SK-MEL-5 (cell line): ENCODE results near the gene OBSCN. TPM values are rescaled to one million over a fixed set of nuclear protein-coding genes. Genes with fewer than 3 reads are reported as not detected.

Experiments
- DNase-seq: peaks from one replicate; pipeline ENCODE4 v3.0.0-alpha.2; 2016; ENCODE audit warnings: low read depth, low spot score
- in situ Hi-C: cut with HindIII; loops from 2 replicates; pipeline ENCODE4 v1.10.0; 2016; ENCODE audit warnings: low sequenced_read_pairs, high pct_unique_total_duplicates, low pct_unique_long_range_greater_than_20kb
- total RNA-seq: library from RNA; depleted of rRNA; stranded (reverse); fragments of >200 nt; shearing (Covaris generic); gene quantifications from 2 replicates; pipeline ENCODE4 v1.2.3, GENCODE V29; 2014

Gene OBSCN
- total RNA-seq, 1 experiment from 2014 or later = 0.98 TPM

DNA sequence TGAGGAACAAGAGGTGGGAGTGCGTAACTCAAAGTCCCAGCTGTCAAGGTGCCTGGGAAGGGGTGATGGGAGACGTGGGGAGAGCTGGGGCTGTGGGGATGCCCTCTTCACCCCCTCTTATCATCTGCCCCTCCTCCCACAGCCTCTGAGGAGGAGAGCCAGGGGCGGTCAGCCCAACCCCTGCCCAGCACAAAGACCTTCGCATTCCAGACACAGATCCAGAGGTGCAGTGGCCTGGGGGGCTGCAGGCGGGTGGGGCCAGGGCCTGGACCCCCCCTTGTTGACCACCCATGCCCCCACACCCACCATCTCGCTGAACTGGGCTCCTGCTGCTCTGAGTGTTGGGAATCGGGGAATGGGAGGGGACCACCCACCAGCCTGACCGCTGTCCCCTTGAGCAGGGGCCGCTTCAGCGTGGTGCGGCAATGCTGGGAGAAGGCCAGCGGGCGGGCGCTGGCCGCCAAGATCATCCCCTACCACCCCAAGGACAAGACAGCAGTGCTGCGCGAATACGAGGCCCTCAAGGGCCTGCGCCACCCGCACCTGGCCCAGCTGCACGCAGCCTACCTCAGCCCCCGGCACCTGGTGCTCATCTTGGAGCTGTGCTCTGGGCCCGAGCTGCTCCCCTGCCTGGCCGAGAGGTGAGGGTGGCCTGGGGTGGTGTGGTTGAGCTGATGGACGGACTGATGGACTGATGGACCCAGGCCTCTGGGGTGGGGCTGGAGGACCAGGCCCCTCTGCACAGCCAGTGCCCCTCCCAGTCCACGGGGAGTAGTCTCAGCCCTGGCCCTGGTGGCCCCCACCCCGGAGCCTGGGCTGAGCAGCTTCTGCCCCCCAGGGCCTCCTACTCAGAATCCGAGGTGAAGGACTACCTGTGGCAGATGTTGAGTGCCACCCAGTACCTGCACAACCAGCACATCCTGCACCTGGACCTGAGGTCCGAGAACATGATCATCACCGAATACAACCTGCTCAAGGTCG, 169.1 kb downstream of the OBSCN start:
- no peak for DNase-seq
- in situ Hi-C loops = no loop called here

DNA sequence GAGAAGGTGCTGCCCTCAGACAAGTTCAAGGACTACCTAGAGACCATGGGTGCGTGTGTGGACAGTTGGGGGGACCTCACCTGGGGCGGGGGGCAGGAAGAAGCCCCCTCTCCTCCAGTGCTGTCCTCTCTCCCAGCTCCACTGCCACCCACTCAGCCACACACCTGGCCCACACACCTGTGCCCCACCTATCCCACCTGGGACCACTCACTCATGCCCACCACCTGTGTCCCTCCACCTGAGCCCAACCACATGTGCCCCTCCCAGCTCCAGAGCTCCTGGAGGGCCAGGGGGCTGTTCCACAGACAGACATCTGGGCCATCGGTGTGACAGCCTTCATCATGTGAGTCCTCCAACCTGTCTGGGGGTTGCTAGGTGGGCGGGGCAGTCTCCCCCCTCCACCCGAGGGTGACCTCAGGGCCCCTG, 169.8 kb downstream of the OBSCN start:
- DNase-seq = no peak
- in situ Hi-C loops = no loop called here

DNA sequence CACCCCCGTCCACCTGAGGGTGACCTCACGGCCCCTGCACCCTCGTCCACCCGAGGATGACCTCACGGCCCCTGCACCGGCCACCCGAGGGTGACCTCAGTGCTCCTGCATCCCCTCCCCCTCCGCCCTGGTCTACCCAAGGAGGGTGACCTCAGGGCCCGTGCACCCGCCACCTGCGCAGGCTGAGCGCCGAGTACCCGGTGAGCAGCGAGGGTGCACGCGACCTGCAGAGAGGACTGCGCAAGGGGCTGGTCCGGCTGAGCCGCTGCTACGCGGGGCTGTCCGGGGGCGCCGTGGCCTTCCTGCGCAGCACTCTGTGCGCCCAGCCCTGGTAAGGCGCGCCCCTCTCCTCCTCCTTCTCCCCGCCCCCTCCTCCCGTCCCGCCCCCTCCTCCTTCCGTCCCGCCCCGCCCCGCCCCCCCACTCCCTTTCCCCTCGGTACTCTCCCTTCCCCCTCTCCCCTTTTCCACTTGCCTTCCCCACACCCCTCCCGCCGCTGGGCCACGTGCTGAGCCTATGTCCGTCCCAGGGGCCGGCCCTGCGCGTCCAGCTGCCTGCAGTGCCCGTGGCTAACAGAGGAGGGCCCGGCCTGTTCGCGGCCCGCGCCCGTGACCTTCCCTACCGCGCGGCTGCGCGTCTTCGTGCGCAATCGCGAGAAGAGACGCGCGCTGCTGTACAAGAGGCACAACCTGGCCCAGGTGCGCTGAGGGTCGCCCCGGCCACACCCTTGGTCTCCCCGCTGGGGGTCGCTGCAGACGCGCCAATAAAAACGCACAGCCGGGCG, 170.4 kb downstream of the OBSCN start:
- peak; percentile 74 for DNase-seq
- in situ Hi-C loops = no loop called here

DNA sequence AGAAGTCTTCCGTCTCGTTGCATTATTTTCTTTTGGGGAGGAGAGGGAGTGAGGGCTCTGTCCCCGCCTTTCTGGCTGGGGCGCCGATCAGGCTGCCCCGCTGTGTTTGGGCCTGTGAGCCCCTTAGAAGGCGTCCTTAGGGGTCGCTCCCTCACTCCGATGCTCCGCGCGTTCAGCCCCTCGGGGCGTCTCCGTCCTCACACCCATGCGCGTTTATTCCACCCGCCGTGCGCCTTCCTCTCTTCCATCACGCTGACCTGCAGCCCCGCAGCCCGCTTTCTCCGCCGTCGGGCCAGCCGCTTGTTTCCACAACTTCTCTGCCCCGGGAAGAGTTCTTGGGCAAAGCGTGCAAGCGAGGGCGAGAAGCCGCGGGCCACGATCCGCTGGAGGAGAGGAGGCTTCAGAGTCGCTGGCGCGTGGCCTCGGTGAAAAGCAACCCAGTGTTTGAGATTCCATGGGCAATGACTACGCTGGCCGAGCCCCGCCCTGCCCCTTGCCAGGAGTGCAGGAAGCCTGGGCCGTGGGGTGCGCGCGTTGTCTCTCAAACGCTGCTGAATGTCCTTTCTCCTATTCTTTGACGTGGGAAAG, 171.1 kb downstream of the OBSCN start:
- no peak for DNase-seq
- in situ Hi-C loops = no loop called here

DNA sequence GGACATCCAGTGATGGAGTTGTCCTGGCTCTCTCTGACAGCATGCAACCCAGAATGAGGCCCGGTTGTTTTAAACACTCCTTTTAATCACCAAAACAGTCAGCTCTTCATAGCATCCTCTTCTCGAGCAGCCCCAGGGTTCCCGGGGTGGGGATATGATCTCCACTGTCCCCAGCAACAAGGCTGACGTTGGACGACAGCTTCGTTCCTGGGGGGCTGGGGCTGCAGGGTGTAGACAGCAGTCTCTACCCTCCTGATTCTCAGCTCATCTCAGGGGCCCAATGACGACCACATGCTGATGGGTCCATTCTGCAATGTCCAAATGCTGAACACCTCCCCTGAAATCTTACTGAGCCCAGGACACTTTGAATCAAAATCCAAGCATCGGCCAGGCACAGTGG, 171.8 kb downstream of the OBSCN start:
- in situ Hi-C loops = no loop called here
- no peak for DNase-seq

DNA sequence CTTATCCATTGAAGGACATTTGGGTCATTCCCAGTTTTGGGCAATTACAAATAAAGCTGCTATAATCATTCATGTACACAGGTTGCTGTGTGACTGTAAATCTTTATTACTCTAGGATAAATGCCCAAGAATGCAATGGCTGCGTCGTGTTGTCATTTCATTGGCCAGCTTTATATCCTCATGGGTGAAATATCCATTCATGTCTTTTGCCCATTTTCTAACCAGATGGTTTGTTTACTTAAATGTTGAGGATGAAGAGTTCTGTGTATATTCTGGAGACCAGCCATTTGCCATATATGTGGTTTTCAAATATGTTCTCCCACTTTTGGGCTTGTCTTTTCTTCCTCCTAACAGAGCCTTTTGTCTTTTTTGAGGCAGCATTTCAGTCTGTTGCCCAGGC, 173.5 kb downstream of the OBSCN start:
- in situ Hi-C loops = no loop called here
- no peak for DNase-seq

DNA sequence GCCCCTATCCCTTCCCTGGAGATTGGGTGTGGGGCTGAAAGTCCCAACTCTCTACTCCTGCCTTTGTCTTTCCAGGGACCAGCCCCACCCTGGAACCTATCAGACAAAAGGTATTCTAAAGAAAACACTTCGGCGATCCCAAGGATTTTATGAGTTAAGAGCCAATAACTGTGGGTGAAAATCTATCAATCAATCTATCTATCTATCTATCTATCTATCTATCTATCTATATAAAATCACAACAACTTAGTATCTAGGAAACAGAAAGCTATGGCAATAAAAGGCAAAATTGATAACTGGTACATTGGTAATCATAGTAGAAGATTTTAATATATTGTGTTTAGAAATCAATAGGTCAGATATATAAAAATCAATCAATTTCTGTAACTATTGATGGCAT, 175.9 kb downstream of the OBSCN start:
- DNase-seq = no peak
- in situ Hi-C loops = no loop called here

DNA sequence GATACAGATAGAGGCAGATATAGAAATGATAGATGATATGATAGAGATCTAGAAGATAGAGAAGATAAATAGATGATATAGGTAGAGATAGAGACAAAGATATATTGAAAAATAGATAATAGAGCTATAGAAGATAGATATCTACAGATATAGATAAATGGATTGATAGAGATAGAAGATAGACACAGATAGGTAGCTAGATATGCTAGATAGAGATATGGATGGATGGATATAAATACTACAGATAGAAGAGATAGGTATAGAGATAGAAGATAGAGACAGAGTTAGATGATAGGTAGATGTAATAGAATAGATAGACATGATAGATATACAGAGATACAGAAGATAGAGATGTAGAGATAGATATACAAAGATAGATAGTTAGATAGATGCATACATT, 177.4 kb downstream of the OBSCN start:
- in situ Hi-C loops = no loop called here

DNA sequence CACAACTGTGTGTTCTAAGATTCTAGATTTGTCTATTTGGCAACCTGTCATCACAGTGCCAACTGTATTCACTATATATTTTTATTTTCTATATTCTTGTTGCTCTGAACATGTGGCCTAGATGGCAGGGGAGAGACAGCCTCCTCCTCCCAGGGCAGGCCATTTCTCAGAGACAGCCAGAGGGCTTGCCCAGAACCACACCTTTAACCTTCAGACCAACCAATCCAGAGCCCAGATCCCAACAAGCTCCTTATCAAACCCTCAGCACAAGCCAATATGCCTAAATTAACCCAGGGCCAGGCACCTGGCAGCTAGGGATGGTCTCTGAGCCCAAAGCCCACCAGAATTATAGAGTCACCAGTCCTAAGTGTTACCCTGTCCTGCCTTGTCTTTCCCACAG, 179.5 kb downstream of the OBSCN start:
- in situ Hi-C loops = no loop called here
- DNase-seq = no peak

More for the DNA sequence above, 177.4 kb downstream of the OBSCN start:
- no peak for DNase-seq

DNA sequence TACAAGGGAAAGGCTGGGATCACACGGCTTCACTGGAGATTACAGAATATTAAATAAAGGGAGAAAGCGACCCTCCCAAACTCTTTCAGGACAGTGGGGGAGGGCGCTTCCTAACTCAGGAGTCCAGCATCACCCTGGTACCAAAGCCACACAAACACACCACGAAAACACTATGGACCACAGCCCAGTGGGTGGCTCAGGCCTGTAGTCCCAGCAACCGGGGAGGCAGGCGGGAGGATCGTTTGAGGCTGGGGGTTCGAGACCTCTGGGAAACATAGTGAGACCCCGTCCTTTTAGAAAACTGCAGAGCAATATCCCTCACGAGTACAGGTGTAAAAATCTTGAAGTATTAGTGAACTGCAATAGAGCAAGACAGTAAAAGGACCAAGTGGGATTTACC, 182.8 kb downstream of the OBSCN start:
- DNase-seq = no peak
- in situ Hi-C loops = no loop called here

DNA sequence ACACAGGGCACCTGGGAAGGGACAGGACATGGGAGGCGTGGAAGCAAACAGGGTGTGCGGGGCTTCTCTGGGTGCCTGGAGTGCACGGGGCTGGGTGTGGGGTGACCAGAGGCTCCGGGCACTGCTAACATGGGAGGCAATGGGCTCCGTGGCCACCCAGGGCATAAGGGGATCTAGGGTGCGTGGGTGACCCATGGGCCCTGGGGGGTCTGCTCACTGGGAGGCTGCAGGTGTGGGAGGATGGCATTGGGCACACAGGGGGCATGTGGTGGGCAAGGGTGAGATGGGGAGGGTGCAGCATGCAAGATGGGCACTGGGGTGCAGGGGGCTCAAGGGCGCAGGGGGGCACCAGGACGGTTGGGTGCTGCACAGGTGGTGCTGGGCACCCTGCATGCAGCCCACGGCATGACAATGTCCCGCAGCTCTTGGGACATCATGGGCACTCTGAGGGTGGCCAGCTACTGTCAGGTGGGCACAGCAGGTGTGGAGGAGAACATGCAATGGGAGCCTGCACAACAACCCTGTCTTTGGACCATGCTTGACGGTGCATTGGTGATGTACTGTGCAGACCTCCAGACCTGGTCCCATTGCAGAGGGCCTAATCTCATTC, 183.7 kb downstream of the OBSCN start:
- in situ Hi-C loops = no loop called here
- DNase-seq = no peak

DNA sequence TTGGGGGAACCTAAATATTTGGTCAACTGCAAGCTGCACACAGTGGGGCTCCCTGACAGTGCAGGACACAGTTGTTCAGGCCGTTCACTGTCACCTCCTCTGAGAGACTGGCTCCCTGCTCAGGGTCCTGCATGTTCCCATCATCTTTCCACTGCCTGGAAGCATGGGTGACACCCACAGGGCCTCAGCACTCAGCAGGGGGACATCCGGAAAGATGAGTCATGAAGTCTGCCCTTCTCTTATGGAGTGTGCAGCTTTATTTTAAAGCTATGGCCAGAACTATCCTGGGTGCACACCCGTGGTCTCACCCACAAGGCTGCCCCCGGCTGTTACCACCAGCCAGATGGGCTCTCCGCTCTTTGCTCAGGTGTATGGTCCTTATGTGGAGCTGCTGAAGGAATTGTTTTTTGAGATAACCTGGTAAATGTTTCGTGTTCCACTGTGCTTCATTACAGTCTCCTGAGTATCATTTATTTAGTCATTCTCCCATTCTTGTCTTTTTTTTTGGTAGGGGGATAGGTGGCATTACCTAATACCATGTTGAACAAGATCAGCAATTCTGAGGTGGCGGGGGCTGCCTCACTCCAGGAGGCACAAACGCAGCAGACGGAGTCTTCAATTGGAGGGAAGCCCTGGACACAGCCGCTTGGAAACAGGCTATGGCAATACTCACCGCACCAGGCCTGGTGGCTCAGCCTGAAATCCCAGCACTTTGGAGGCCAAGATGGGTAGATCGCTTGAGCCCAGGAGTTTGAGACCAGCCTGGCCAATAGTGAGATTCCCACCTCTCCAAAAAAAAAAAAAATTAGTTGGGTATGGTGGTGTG, 184.5 kb downstream of the OBSCN start:
- in situ Hi-C loops = no loop called here
- no peak for DNase-seq

DNA sequence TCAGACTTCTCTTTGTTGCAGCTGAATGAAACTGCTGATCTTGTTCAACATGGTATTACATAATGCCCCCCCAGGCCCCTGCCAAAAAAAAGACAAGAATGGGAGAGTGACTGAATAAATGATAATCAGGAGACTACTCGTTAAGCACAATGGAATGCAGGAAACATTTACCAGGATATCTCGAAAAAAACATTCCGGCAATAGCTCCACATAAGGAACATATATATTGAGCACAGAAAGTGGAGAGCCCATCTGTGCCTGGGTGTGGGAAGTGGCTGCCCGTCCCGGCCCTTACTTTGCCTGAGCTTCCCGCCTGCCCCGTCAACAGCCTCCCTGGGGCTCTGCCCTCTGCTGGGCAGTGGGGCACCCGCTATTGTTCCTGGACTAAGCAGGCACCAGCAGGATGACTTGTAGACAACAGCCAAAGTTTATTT, 185.4 kb downstream of the OBSCN start:
- peak; percentile 63 for DNase-seq
- in situ Hi-C loops = no loop called here

DNA sequence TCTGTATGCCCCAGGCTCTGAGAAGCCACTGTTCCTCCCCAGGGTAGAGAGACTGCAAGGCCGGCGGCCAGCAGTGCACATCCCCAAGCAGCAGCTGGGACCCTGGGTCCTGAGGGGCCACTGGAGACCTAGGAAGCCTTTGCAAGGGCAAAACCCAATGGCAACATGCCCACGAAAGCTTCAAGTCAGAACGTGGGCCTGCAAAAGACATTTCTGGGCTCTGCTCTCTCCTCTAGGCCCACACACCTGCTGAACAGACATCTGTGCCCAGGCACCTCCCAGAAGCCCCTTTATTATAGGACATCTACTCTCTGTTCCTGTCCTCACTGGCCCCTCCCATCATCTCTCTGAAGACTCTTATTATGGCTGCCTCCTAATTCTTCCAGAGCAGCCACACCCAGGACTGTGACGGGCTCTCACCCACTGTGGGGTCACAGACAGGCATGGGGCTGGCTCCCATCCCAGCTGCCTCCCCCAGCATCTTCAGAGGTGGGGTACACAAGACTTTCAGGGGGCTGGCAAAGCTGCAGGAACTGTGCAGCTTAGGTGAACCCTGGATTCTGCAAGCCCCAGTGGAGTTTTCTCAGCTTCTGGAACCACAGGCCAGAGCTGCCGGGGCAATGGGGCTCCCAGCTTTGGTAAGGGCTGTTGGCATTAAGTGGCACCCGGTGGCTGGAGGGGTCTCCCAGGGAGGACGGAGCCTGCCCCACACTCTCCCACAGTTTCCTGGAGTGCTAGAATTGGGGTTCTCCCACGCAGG, 186.1 kb downstream of the OBSCN start:
- in situ Hi-C loops = no loop called here
- DNase-seq = no peak

DNA sequence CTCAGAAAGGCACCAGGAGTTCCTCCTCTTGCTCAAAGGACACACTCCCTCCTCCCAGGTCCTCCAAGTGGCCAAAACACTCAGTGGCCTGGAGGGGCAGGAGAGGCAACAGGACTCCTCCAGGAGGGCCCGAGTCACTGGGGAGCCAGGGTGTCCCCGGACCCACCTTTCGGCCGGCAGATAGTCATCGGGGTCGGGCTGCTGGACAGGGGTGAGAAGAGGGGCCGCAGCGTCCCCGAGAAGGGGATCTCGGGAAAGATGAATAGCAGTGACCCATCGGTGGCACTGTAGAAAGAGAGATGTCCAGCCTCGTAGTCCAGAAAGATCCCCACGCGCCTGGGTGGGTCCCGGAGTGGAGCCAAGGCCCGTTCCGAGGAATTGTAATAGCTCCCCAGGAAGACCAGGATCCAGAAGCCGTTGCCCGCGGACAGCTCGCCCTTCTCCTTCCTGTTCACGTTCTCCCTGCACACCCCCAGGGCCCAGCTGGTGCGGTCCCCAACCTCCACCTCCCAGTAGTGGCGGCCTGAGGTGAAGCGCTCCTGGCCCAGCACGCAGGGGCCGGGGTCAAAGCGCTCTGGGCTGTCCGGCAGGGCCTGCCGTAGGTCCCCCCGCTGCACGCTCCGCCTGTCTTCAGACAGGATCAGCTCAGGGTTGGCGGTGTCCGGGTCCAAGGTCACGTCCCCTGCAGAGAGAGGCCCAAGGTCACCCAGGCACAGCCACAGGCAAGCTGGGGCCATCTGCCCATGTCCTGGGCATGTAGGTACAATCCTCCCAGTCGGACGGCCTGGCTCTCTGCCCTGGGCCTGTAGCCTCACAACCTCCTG, 186.9 kb downstream of the OBSCN start:
- DNase-seq = no peak
- in situ Hi-C loops = no loop called here
